ENCODE results near the gene XRN1. TPM values are rescaled to one million over a fixed set of nuclear protein-coding genes. Genes with fewer than 3 reads are reported as not detected.
"Not testable (repeated sequence)": the region's sequence is repeated elsewhere in the genome, so short reads cannot be mapped to it uniquely, and the experiment has no call there.

XRN1 gene
- total and polyA plus RNA-seq, 2 donors (not counting 1 experiment from before 2014, with no cell fraction given): 6.3 to 91.8 TPM

GRCh38 chr3:142445816-142446254 is 2.0 kb downstream of the XRN1 start:
- no peak for ATAC-seq (ENCODE audit: low read depth)
- POLR2A ChIA-PET: no interaction called here
- H3K36me3 ChIP-seq (replicated peaks in 1 of 2; ENCODE audit: control extremely low read depth in 1 of 2, control insufficient read depth in 1 of 2, extremely low read depth in 1 of 2, insufficient read depth in 2 of 2, low read length in 1 of 2): peaks cover 2 to 3% of the 10 kb centered on the region in 2 experiments

DNA sequence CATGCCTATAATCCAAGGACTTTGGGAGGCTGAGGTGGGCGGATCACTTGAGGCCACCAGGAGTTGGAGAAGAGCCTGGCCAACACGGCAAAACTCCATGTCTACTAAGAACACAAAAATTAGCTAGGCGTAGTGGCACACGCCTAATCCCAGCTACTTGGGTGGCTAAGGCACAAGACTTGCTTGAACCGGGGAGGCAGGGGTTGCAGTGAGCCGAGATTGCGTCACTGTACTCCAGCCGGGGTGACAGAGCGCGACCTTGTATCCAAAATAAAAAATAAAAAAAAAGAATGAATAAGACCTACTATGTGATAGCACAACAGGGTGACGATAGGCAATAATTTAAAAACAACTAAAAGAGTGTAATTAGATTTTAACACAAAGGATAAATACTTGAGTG is 3.5 kb downstream of the XRN1 start:
- ChIA-PET CTCF (no interaction called here), POLR2A (no interaction called here)
- Mint-ChIP-seq H3K4me1 (peaks cover 52% of the 10 kb centered on the region), H3K27me3 (no peaks in the 10 kb centered on the region), H3K4me3 (no peak overlapping the region), H3K27ac (no peak overlapping the region), H3K9me3 (ENCODE audit: insufficient read depth) (no peaks in the 10 kb centered on the region)
- no peak overlapping the region for H3K9ac ChIP-seq (ENCODE audit: low read length)
- peaks cover 18 to 24% of the 10 kb centered on the region in 2 donors for H3K4me1 ChIP-seq (ENCODE audit: control insufficient read depth in 2 of 2, insufficient read depth in 2 of 2, low read length in 2 of 2)
- H3K27me3 ChIP-seq (replicated peaks in 1 of 4; ENCODE audit: control extremely low read depth in 1 of 4, control insufficient read depth in 3 of 4, insufficient read depth in 4 of 4, low read length in 3 of 4): no peaks in the 10 kb centered on the region
- peaks cover 88% of the 10 kb centered on the region for H3K79me2 ChIP-seq (ENCODE audit: control insufficient read depth, insufficient read depth, low read length)
- H3K9me3 ChIP-seq (ENCODE audit: control extremely low read depth in 1 of 3, control insufficient read depth in 2 of 3, insufficient read depth in 1 of 3, low read length in 2 of 3): no peaks in the 10 kb centered on the region
- no peak overlapping the region for H3K4me3 ChIP-seq (ENCODE audit: control extremely low read depth in 1 of 5, extremely low read depth in 1 of 5, insufficient read depth in 1 of 5, low read depth in 2 of 5, low read length in 4 of 5)
- peaks cover 30% of the 10 kb centered on the region for H4K20me1 ChIP-seq (ENCODE audit: control insufficient read depth, insufficient read depth, low read length, poor library complexity, severe bottlenecking)
- DNase-seq (no peak), ATAC-seq (ENCODE audit: low read depth) (no peak)
- no peak overlapping the region for H3K4me2 ChIP-seq (replicated peaks; ENCODE audit: low read depth, low read length, poor library complexity, severe bottlenecking)
- WGBS (ENCODE audit: insufficient coverage): 100% methylated on average over 5 of the region's 11 CpGs
- no peak overlapping the region for H3K27ac ChIP-seq (ENCODE audit: low read length in 2 of 2)
- peaks cover 0 to 3% of the 10 kb centered on the region in 2 experiments for H3K36me3 ChIP-seq (replicated peaks in 1 of 2; ENCODE audit: control extremely low read depth in 1 of 2, control insufficient read depth in 1 of 2, extremely low read depth in 1 of 2, insufficient read depth in 2 of 2, low read length in 1 of 2)
- intact Hi-C loops (cut with micrococcal nuclease): no loop called here
- no peak overlapping the region for H2AFZ ChIP-seq (ENCODE audit: insufficient read depth, low read depth, low read length, poor library complexity, severe bottlenecking)
- TF ChIP-seq CTCF (IDR thresholded peaks at IDR 0.05) (no peak), EZH2 (IDR thresholded peaks at IDR 0.05; ENCODE audit: borderline replicate concordance, insufficient read depth, low read depth, low read length, poor library complexity, severe bottlenecking) (no peak)

More at GRCh38 chr3:142445816-142446254, 2.0 kb downstream of the XRN1 start:
- Histone ChIP-seq H3K4me1 (ENCODE audit: control insufficient read depth in 2 of 2, insufficient read depth in 2 of 2, low read length in 2 of 2) (peaks cover 18 to 24% of the 10 kb centered on the region in 2 donors), H3K9ac (ENCODE audit: low read length) (peak overlapping the region; percentile 98), H2AFZ (ENCODE audit: insufficient read depth, low read depth, low read length, poor library complexity, severe bottlenecking) (peak overlapping the region; percentile 6), H3K9me3 (ENCODE audit: control extremely low read depth in 1 of 3, control insufficient read depth in 2 of 3, insufficient read depth in 1 of 3, low read length in 2 of 3) (no peaks in the 10 kb centered on the region), H3K79me2 (ENCODE audit: control insufficient read depth, insufficient read depth, low read length) (peaks cover 73% of the 10 kb centered on the region), H3K4me2 (replicated peaks; ENCODE audit: low read depth, low read length, poor library complexity, severe bottlenecking) (peak overlapping the region; percentile 80), H3K27ac (ENCODE audit: low read length in 2 of 2) (peak overlapping the region in 1 of 2 donors; percentile 10), H3K4me3 (ENCODE audit: control extremely low read depth in 1 of 5, extremely low read depth in 1 of 5, insufficient read depth in 1 of 5, low read depth in 2 of 5, low read length in 4 of 5) (peak overlapping the region in 2 of 5 experiments; percentile 9 to 85), H4K20me1 (ENCODE audit: control insufficient read depth, insufficient read depth, low read length, poor library complexity, severe bottlenecking) (peaks cover 24% of the 10 kb centered on the region), H3K27me3 (replicated peaks in 1 of 4; ENCODE audit: control extremely low read depth in 1 of 4, control insufficient read depth in 3 of 4, insufficient read depth in 4 of 4, low read length in 3 of 4) (no peaks in the 10 kb centered on the region)
- H3K27me3 Mint-ChIP-seq: no peaks in the 10 kb centered on the region
- peak overlapping the region; percentile 99 for H3K4me3 Mint-ChIP-seq
- intact Hi-C loops (cut with micrococcal nuclease): loop anchor here (2.0 to 5.0 kb wide), 6 partner anchors 151 to 1526 kb away; partner anchors contain the start of genes ATP1B3, DIPK2A, PLS1 and RASA2
- peaks cover 51% of the 10 kb centered on the region for H3K4me1 Mint-ChIP-seq
- TF ChIP-seq CTCF (IDR thresholded peaks at IDR 0.05) (no peak), EZH2 (IDR thresholded peaks at IDR 0.05; ENCODE audit: borderline replicate concordance, insufficient read depth, low read depth, low read length, poor library complexity, severe bottlenecking) (no peak)
- CTCF ChIA-PET: no interaction called here
- H3K27ac Mint-ChIP-seq: peak overlapping the region; percentile 72
- 45% methylated on average over 4 of the region's 6 CpGs for WGBS (ENCODE audit: insufficient coverage)
- peak; percentile 29 for DNase-seq
- H3K9me3 Mint-ChIP-seq (ENCODE audit: insufficient read depth): no peaks in the 10 kb centered on the region

DNA sequence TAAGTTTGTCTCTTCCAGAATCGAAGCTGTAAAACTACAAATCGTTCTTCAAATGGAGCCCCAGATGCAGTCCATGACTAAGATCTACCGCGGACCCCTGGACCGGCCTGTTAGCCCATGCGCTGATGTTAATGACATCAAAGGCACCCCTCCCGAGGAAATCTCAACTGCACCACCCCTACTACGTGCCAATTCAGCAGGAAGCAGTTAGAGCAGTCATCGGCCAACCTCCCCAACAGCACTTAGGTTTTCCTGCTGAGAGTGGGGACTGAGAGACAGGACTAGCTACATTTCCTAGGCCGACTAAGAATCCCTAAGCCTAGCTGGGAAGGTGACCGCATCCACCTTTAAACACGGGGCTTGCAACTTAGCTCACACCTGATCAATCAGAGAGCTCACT is 4.8 kb downstream of the XRN1 start:
- H3K27ac ChIP-seq (ENCODE audit: low read length in 2 of 2); POLR2A ChIA-PET; H3K27me3 ChIP-seq (replicated peaks in 1 of 4; ENCODE audit: control extremely low read depth in 1 of 4, control insufficient read depth in 3 of 4, insufficient read depth in 4 of 4, low read length in 3 of 4); H3K9me3 ChIP-seq (ENCODE audit: control extremely low read depth in 1 of 3, control insufficient read depth in 2 of 3, insufficient read depth in 1 of 3, low read length in 2 of 3); H3K4me3 Mint-ChIP-seq; H3K27ac Mint-ChIP-seq; DNase-seq; H3K9me3 Mint-ChIP-seq (ENCODE audit: insufficient read depth); H3K27me3 Mint-ChIP-seq; CTCF ChIA-PET; H2AFZ ChIP-seq (ENCODE audit: insufficient read depth, low read depth, low read length, poor library complexity, severe bottlenecking); H3K36me3 ChIP-seq (replicated peaks in 1 of 2; ENCODE audit: control extremely low read depth in 1 of 2, control insufficient read depth in 1 of 2, extremely low read depth in 1 of 2, insufficient read depth in 2 of 2, low read length in 1 of 2); intact Hi-C loops (cut with micrococcal nuclease); ATAC-seq (ENCODE audit: low read depth); H3K4me3 ChIP-seq (ENCODE audit: control extremely low read depth in 1 of 5, extremely low read depth in 1 of 5, insufficient read depth in 1 of 5, low read depth in 2 of 5, low read length in 4 of 5); H3K4me2 ChIP-seq (replicated peaks; ENCODE audit: low read depth, low read length, poor library complexity, severe bottlenecking); H3K9ac ChIP-seq (ENCODE audit: low read length): not testable (repeated sequence)
- H3K79me2 ChIP-seq (ENCODE audit: control insufficient read depth, insufficient read depth, low read length): peaks cover 90% of the 10 kb centered on the region
- 98% methylated on average over 9 of the region's 12 CpGs for WGBS (ENCODE audit: insufficient coverage)
- peaks cover 30% of the 10 kb centered on the region for H4K20me1 ChIP-seq (ENCODE audit: control insufficient read depth, insufficient read depth, low read length, poor library complexity, severe bottlenecking)
- H3K4me1 Mint-ChIP-seq: peaks cover 57% of the 10 kb centered on the region
- peaks cover 12 to 19% of the 10 kb centered on the region in 2 donors for H3K4me1 ChIP-seq (ENCODE audit: control insufficient read depth in 2 of 2, insufficient read depth in 2 of 2, low read length in 2 of 2)
